Keratinocyte (primary cell): ENCODE results near the gene RITA1. TPM values are rescaled to one million over a fixed set of nuclear protein-coding genes. Genes with fewer than 3 reads are reported as not detected.

Experiments
- DNase-seq: peaks from one replicate; pipeline ENCODE4 v3.0.0-alpha.2; 2011; ENCODE audit warnings: low read depth, missing footprints, low spot score
- FAIRE-seq: peaks from 2 replicates; lab custom pipeline; 2011; peaks lifted over from hg19 to GRCh38; lab: Jason Lieb, UNC
- H2AFZ ChIP-seq: 2 replicates; pipeline ENCODE4 v1.6.0; 2012; ENCODE audit warnings: low read length, control low read depth, inconsistent platforms; ENCODE audit not compliant: control insufficient read depth
- H3K27ac ChIP-seq: 2 replicates; pipeline ENCODE4 v1.5.1; 2011; ENCODE audit warnings: low read length; ENCODE audit not compliant: control insufficient read depth, insufficient read depth
- H3K27me3 ChIP-seq: 3 replicates; pipeline ENCODE4 v1.6.0; 2011; ENCODE audit warnings: low read length; ENCODE audit not compliant: control insufficient read depth, insufficient read depth; ENCODE audit errors: extremely low read depth
- H3K36me3 ChIP-seq, 2 experiments: 2 replicates in 1 of 2; 3 replicates in 1 of 2; pipeline ENCODE4 v1.5.1; 2011; ENCODE audit warnings: low read length in 2 of 2, mild to moderate bottlenecking in 1 of 2; ENCODE audit not compliant: control insufficient read depth in 2 of 2, insufficient read depth in 2 of 2; ENCODE audit errors: extremely low read depth in 1 of 2
- H3K4me1 ChIP-seq: 3 replicates; pipeline ENCODE4 v1.5.1; 2011; ENCODE audit warnings: low read length; ENCODE audit not compliant: control insufficient read depth, insufficient read depth; ENCODE audit errors: extremely low read depth
- H3K4me2 ChIP-seq: 3 replicates; pipeline ENCODE4 v1.6.0; 2011; ENCODE audit warnings: low read depth, low read length; ENCODE audit not compliant: control insufficient read depth, insufficient read depth; ENCODE audit errors: extremely low read depth
- H3K4me3 ChIP-seq, 3 experiments: fragments of 200-600 bp in 1 of 3; sonication (generic) in 1 of 3; 2 replicates in 2 of 3; 3 replicates in 1 of 3; pipeline ENCODE4 v1.5.1; 2011 to 2016; ENCODE audit warnings: low read length in 3 of 3, mild to moderate bottlenecking in 3 of 3, control low read depth in 2 of 3, inconsistent platforms in 1 of 3, low read depth in 1 of 3, mixed read lengths in 1 of 3, mixed run types in 1 of 3, moderate library complexity in 1 of 3; ENCODE audit not compliant: control insufficient read depth in 2 of 3, insufficient read depth in 2 of 3; ENCODE audit errors: extremely low read depth in 1 of 3
- H3K79me2 ChIP-seq: 2 replicates; pipeline ENCODE4 v1.6.0; 2012; ENCODE audit warnings: low read length; ENCODE audit not compliant: control insufficient read depth, insufficient read depth
- H3K9ac ChIP-seq: 3 replicates; pipeline ENCODE4 v1.6.0; 2011; ENCODE audit warnings: low read length; ENCODE audit not compliant: control insufficient read depth, insufficient read depth; ENCODE audit errors: extremely low read depth
- H3K9me1 ChIP-seq: 3 replicates; pipeline ENCODE4 v1.6.0; 2011; ENCODE audit warnings: low read length; ENCODE audit not compliant: control insufficient read depth, insufficient read depth; ENCODE audit errors: extremely low read depth
- H3K9me3 ChIP-seq: 2 replicates; pipeline ENCODE4 v1.5.1; 2012; ENCODE audit warnings: low read depth, low read length; ENCODE audit not compliant: control insufficient read depth
- H4K20me1 ChIP-seq: 3 replicates; pipeline ENCODE4 v1.6.0; 2011; ENCODE audit warnings: low read length; ENCODE audit not compliant: control insufficient read depth, insufficient read depth; ENCODE audit errors: extremely low read depth
- EZH2 ChIP-seq: IDR thresholded peaks from one replicate; pipeline ENCODE4 v1.6.1; 2012; ENCODE audit warnings: inconsistent platforms, mild to moderate bottlenecking, low read length, moderate library complexity
- dilution Hi-C: fragments of 300-500 bp; cut with MboI; formaldehyde crosslinking; loops from one replicate; pipeline ENCODE4 v1.7.0; 2020; ENCODE audit warnings: low sequenced_read_pairs; ENCODE audit not compliant: extremely low pct_ligation_motif_present
- polyA plus RNA-seq, 5 experiments: library from polyadenylated mRNA; depleted of rRNA in 3 of 5; stranded (reverse) in 3 of 5; stranded (forward) in 1 of 5; unstranded in 1 of 5; fragments of >200 nt; gene quantifications; 1 replicate in 1 of 5; 2 replicates in 3 of 5; 3 replicates in 1 of 5; pipeline versions ENCODE4 v1.2.1 to v1.2.3, GENCODE V29; 2011 to 2012; ENCODE audit warnings: missing spikeins in 2 of 5, low read depth in 1 of 5, low replicate concordance in 1 of 5
- TF ChIP-seq, protein P1 (sequence below), 3 experiments: IDR thresholded peaks in 1 of 3; conservative IDR thresholded peaks in 1 of 3; optimal IDR thresholded peaks in 1 of 3; 2 replicates in 2 of 3; 3 replicates in 1 of 3; pipeline versions ENCODE3 to v1.5.1; 2011; ENCODE audit warnings: low read length in 3 of 3, mild to moderate bottlenecking in 3 of 3, moderate library complexity in 2 of 3, control low read depth in 1 of 3, inconsistent platforms in 1 of 3; ENCODE audit not compliant: insufficient read depth in 2 of 3; ENCODE audit errors: extremely low read depth in 1 of 3

RITA1 gene
- polyA plus RNA-seq, 1 donor (not counting 4 experiments of a cell fraction or from before 2014, with no cell fraction given): 11.8 TPM

GRCh38 chr12:113231235-113232088 is 45.9 kb downstream of the RITA1 start:
- Histone ChIP-seq H3K27ac (peak overlapping the region; percentile 23), H3K4me2 (peak overlapping the region; percentile 47), H3K9me3 (no peaks in the 10 kb centered on the region), H3K4me1 (peaks cover 12% of the 10 kb centered on the region), H3K9me1 (no peaks in the 10 kb centered on the region), H3K36me3 (peaks cover 16 to 19% of the 10 kb centered on the region in 2 experiments), H4K20me1 (no peaks in the 10 kb centered on the region), H3K27me3 (no peaks in the 10 kb centered on the region), H3K9ac (peak overlapping the region; percentile 1), H3K79me2 (no peaks in the 10 kb centered on the region), H3K4me3 (no peak overlapping the region), H2AFZ (peak overlapping the region; percentile 13)
- DNase-seq: no peak
- dilution Hi-C loops: no loop called here
- FAIRE-seq: peak; percentile 90
- no peak for TF ChIP-seq EZH2
- TF ChIP-seq, protein P1, sequence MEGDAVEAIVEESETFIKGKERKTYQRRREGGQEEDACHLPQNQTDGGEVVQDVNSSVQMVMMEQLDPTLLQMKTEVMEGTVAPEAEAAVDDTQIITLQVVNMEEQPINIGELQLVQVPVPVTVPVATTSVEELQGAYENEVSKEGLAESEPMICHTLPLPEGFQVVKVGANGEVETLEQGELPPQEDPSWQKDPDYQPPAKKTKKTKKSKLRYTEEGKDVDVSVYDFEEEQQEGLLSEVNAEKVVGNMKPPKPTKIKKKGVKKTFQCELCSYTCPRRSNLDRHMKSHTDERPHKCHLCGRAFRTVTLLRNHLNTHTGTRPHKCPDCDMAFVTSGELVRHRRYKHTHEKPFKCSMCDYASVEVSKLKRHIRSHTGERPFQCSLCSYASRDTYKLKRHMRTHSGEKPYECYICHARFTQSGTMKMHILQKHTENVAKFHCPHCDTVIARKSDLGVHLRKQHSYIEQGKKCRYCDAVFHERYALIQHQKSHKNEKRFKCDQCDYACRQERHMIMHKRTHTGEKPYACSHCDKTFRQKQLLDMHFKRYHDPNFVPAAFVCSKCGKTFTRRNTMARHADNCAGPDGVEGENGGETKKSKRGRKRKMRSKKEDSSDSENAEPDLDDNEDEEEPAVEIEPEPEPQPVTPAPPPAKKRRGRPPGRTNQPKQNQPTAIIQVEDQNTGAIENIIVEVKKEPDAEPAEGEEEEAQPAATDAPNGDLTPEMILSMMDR (optimal IDR thresholded peaks at IDR 0.05 in 1 of 3, IDR thresholded peaks at IDR 0.05 in 1 of 3, conservative IDR thresholded peaks at IDR 0.05 in 1 of 3; ENCODE audit: extremely low read depth in 1 of 3, insufficient read depth in 2 of 3, low read length in 3 of 3): no peak

DNA sequence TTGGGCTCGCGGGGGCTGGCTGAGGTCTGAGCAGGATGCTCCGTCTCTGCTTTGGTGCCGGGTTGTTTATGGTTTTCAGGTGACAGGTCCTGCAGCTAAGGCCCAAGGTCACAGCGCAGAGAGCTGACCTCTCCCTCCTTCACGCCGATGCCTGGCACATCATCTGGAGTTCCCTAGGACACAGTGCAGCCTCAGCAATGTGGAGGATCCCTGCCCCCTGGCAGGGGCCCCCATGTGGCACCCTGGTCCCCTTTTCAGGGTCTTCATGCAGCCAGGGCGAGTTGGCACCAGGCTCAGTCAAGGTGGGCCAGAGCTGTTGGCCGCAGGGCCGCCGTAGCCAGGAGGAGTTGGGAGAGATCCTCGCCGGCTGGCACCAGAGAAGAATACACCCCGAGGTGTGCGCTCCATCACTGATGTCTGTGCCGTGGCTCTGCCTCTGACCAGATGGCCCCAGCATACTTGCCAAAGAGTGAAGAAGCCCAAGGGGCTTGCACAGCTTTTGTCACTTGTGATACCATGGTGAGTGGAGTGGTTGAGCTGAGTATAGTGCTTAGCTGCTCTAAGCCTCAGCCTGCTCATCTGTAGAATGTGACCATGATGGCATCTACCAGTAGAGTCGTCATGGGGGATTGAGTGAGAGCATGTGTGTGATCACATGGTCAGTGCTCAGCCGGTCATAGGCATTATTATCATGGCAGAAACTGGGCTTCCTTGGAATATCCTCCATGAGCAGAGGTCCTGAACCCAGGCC is 46.7 kb downstream of the RITA1 start:
- peaks cover 12 to 19% of the 10 kb centered on the region in 2 experiments for H3K36me3 ChIP-seq
- no peaks in the 10 kb centered on the region for H3K27me3 ChIP-seq
- no peaks in the 10 kb centered on the region for H4K20me1 ChIP-seq
- H3K9me3 ChIP-seq: no peaks in the 10 kb centered on the region
- peak overlapping the region; percentile 47 for H3K4me2 ChIP-seq
- no peak for TF ChIP-seq EZH2
- TF ChIP-seq, protein P1 (optimal IDR thresholded peaks at IDR 0.05 in 1 of 3, IDR thresholded peaks at IDR 0.05 in 1 of 3, conservative IDR thresholded peaks at IDR 0.05 in 1 of 3; ENCODE audit: extremely low read depth in 1 of 3, insufficient read depth in 2 of 3, low read length in 3 of 3): no peak
- no peaks in the 10 kb centered on the region for H3K9me1 ChIP-seq
- no peak for FAIRE-seq
- no peak for DNase-seq
- peak overlapping the region; percentile 23 for H3K27ac ChIP-seq
- no peak overlapping the region for H2AFZ ChIP-seq
- H3K9ac ChIP-seq: no peak overlapping the region
- no peak overlapping the region for H3K4me3 ChIP-seq
- no peaks in the 10 kb centered on the region for H3K79me2 ChIP-seq
- dilution Hi-C loops: no loop called here
- peaks cover 12% of the 10 kb centered on the region for H3K4me1 ChIP-seq
